CD14-positive monocyte (primary cell): ENCODE measurements around the gene FNDC3A. TPM values are rescaled to one million over a fixed set of nuclear protein-coding genes. Genes with fewer than 3 reads are reported as not detected.

ENCODE experiments used
- DNase-seq, 3 donors: peaks; one replicate each; pipeline ENCODE4 v3.0.0-alpha.2; 2011 to 2022
- H2AFZ ChIP-seq: 2 replicates; pipeline ENCODE4 v1.6.0; 2012; ENCODE audit warnings: mild to moderate bottlenecking, low read depth, low read length, inconsistent platforms; ENCODE audit not compliant: insufficient read depth, poor library complexity, severe bottlenecking
- H3K27ac ChIP-seq, 2 donors: 1 replicate in 1 of 2; 2 replicates in 1 of 2; pipeline ENCODE4 v1.5.1; 2012 to 2013; ENCODE audit warnings: low read length in 2 of 2, control low read depth in 1 of 2, inconsistent platforms in 1 of 2, low read depth in 1 of 2, mild to moderate bottlenecking in 1 of 2
- H3K27me3 ChIP-seq, 2 donors: one replicate each; pipeline versions ENCODE4 v1.6.0 to v1.6.1; 2011 to 2013; ENCODE audit warnings: low read length in 2 of 2; ENCODE audit not compliant: control insufficient read depth in 2 of 2, insufficient read depth in 2 of 2
- H3K36me3 ChIP-seq, 2 donors: replicated peaks in 1 of 2; 1 replicate in 1 of 2; 2 replicates in 1 of 2; pipeline versions ENCODE4 v1.5.1 to v1.6.1; 2012 to 2013; ENCODE audit warnings: low read length in 2 of 2, control low read depth in 1 of 2, inconsistent platforms in 1 of 2, mild to moderate bottlenecking in 1 of 2; ENCODE audit not compliant: insufficient read depth in 2 of 2, control insufficient read depth in 1 of 2
- H3K4me1 ChIP-seq, 2 donors: 1 replicate in 1 of 2; 2 replicates in 1 of 2; pipeline versions ENCODE4 v1.5.1 to v1.6.1; 2012 to 2013; ENCODE audit warnings: low read length in 2 of 2, control low read depth in 1 of 2, inconsistent platforms in 1 of 2, mild to moderate bottlenecking in 1 of 2, moderate library complexity in 1 of 2; ENCODE audit not compliant: insufficient read depth in 2 of 2, control insufficient read depth in 1 of 2
- H3K4me2 ChIP-seq: replicated peaks from 2 replicates; pipeline ENCODE3; 2012; ENCODE audit warnings: low read length, moderate library complexity, mild to moderate bottlenecking; ENCODE audit not compliant: poor library complexity, severe bottlenecking; ENCODE audit errors: extremely low read depth
- H3K4me3 ChIP-seq, 3 experiments: fragments of 200-600 bp in 1 of 3; sonication (generic) in 1 of 3; replicated peaks in 1 of 3; 1 replicate in 2 of 3; 2 replicates in 1 of 3; pipeline ENCODE4 v1.5.1; 2011 to 2013; ENCODE audit warnings: low read length in 3 of 3, mild to moderate bottlenecking in 3 of 3, control low read depth in 2 of 3, low read depth in 2 of 3, inconsistent platforms in 1 of 3, moderate library complexity in 1 of 3
- H3K79me2 ChIP-seq: 2 replicates; pipeline ENCODE4 v1.6.0; 2012; ENCODE audit warnings: mild to moderate bottlenecking, control low read depth, inconsistent platforms, low read length, moderate library complexity; ENCODE audit not compliant: insufficient read depth
- H3K9ac ChIP-seq: 2 replicates; pipeline ENCODE4 v1.6.0; 2017; ENCODE audit warnings: low read length, mild to moderate bottlenecking; ENCODE audit not compliant: insufficient read depth, poor library complexity, severe bottlenecking
- H3K9me3 ChIP-seq, 2 donors: replicated peaks in 1 of 2; 1 replicate in 1 of 2; 2 replicates in 1 of 2; pipeline versions ENCODE4 v1.5.1 to v1.6.1; 2012 to 2013; ENCODE audit warnings: low read length in 2 of 2, control low read depth in 1 of 2; ENCODE audit not compliant: control insufficient read depth in 1 of 2, insufficient read depth in 1 of 2
- H4K20me1 ChIP-seq: 2 replicates; pipeline ENCODE4 v1.6.0; 2012; ENCODE audit warnings: mild to moderate bottlenecking, low read length, control low read depth, moderate library complexity; ENCODE audit not compliant: insufficient read depth
- H3K27ac Mint-ChIP-seq, 7 donors: one replicate each; pipeline ENCODE4 v1.8.0; 2020; ENCODE audit warnings: mild to moderate bottlenecking in 7 of 7, mixed read lengths in 7 of 7, moderate library complexity in 6 of 7, inconsistent platforms in 2 of 7
- H3K27me3 Mint-ChIP-seq, 3 donors: one replicate each; pipeline ENCODE4 v1.8.0; 2021 to 2022; ENCODE audit warnings: low read depth in 3 of 3, mild to moderate bottlenecking in 3 of 3, mixed read lengths in 3 of 3, moderate library complexity in 3 of 3, inconsistent platforms in 1 of 3
- H3K36me3 Mint-ChIP-seq, 2 donors: one replicate each; pipeline ENCODE4 v1.8.0; 2020; ENCODE audit warnings: mixed read lengths in 2 of 2, inconsistent platforms in 1 of 2, mild to moderate bottlenecking in 1 of 2
- H3K4me1 Mint-ChIP-seq: one replicate; pipeline ENCODE4 v1.8.0; 2020; ENCODE audit warnings: mild to moderate bottlenecking, mixed read lengths
- H3K4me3 Mint-ChIP-seq, 2 donors: one replicate each; pipeline ENCODE4 v1.8.0; 2020; ENCODE audit warnings: mild to moderate bottlenecking in 2 of 2, mixed read lengths in 2 of 2, moderate library complexity in 1 of 2
- H3K9me3 Mint-ChIP-seq, 7 donors: one replicate each; pipeline ENCODE4 v1.8.0; 2020 to 2022; ENCODE audit warnings: mixed read lengths in 7 of 7, mild to moderate bottlenecking in 6 of 7, moderate library complexity in 6 of 7, inconsistent platforms in 2 of 7
- CTCF ChIP-seq: fragments of 200-600 bp; IDR thresholded peaks from one replicate; pipeline ENCODE4 v1.8.0; 2022; ENCODE audit warnings: antibody characterized with exemption, mild to moderate bottlenecking
- WGBS: methylation state at CpG from one replicate; pipeline ENCODE4 v1.1.5; 2013; ENCODE audit warnings: missing lambda C conversion rate; ENCODE audit not compliant: insufficient coverage; 5-methylcytosine and 5-hydroxymethylcytosine counted together
- intact Hi-C, 2 donors: fragments of 100-400 bp; cut with micrococcal nuclease; formaldehyde crosslinking; loops; one replicate each; pipeline versions ENCODE4 v1.15.0 to v1.15.1; 2023
- polyA plus RNA-seq, 3 donors: library from polyadenylated mRNA; depleted of rRNA in 1 of 3; unstranded in 2 of 3; stranded (reverse) in 1 of 3; fragments of 300-500 nt in 2 of 3; fragments of >200 nt in 1 of 3; fragmentation: Illumina TruSeq in 2 of 3; gene quantifications; 1 replicate in 2 of 3; 2 replicates in 1 of 3; pipeline ENCODE4 v1.2.3, GENCODE V29; 2012 to 2021

Gene FNDC3A
- polyA plus RNA-seq, 3 donors: 8.3 to 27.0 (median 12.0) TPM

- Mint-ChIP-seq H3K4me1 (peaks cover 27% of the 10 kb centered on the region), H3K27ac (peak overlapping the region in 2 of 7 donors; percentile 84 to 93), H3K4me3 (peak overlapping the region; percentile 75 to 92), H3K36me3 (peaks cover 13 to 17% of the 10 kb centered on the region in 2 donors), H3K9me3 (no peaks in the 10 kb centered on the region), H3K27me3 (no peaks in the 10 kb centered on the region)
- intact Hi-C loops: no loop called here
- Histone ChIP-seq H3K4me2 (peak overlapping the region; percentile 86), H3K79me2 (peaks cover 61% of the 10 kb centered on the region), H3K27me3 (no peaks in the 10 kb centered on the region), H3K27ac (peak overlapping the region in 1 of 2 donors; percentile 85), H4K20me1 (peaks cover 6% of the 10 kb centered on the region), H3K9me3 (no peaks in the 10 kb centered on the region), H3K36me3 (peaks cover 12 to 17% of the 10 kb centered on the region in 2 donors), H3K9ac (peak overlapping the region; percentile 76), H3K4me3 (peak overlapping the region; percentile 67 to 99 (median 91)), H3K4me1 (peaks cover 43 to 44% of the 10 kb centered on the region in 2 donors), H2AFZ (peak overlapping the region; percentile 63)
- no peak for TF ChIP-seq CTCF
- DNase-seq: no peak
These were observed 135.1 kb downstream of the FNDC3A start for GRCh38 chr13:49110913-49111170.

- H3K9ac ChIP-seq: no peak overlapping the region
- no peak overlapping the region for H2AFZ ChIP-seq
- Mint-ChIP-seq H3K27me3 (no peaks in the 10 kb centered on the region), H3K4me3 (peak overlapping the region in 1 of 2 donors; percentile 26), H3K9me3 (peaks cover 0 to 3% (median 0%) of the 10 kb centered on the region in 7 donors), H3K27ac (peak overlapping the region; percentile 63 to 77 (median 71)), H3K4me1 (peaks cover 26% of the 10 kb centered on the region), H3K36me3 (peaks cover 29% of the 10 kb centered on the region in 2 donors)
- H3K4me1 ChIP-seq: peaks cover 38 to 41% of the 10 kb centered on the region in 2 donors
- peaks cover 74% of the 10 kb centered on the region for H3K79me2 ChIP-seq
- TF ChIP-seq CTCF: no peak
- H3K4me3 ChIP-seq: no peak overlapping the region
- H3K4me2 ChIP-seq: peak overlapping the region; percentile 11
- H3K9me3 ChIP-seq: no peaks in the 10 kb centered on the region
- peaks cover 6% of the 10 kb centered on the region for H4K20me1 ChIP-seq
- intact Hi-C loops: no loop called here
- WGBS: 40% methylated on average over 2 of the region's 5 CpGs
- peaks cover 31% of the 10 kb centered on the region in 2 donors for H3K36me3 ChIP-seq
- H3K27ac ChIP-seq: peak overlapping the region in 1 of 2 donors; percentile 34
- DNase-seq: no peak
- H3K27me3 ChIP-seq: no peaks in the 10 kb centered on the region
These were observed 137.2 kb downstream of the FNDC3A start for GRCh38 chr13:49112782-49113525.
